ENCODE data around the gene SST. TPM values are rescaled to one million over a fixed set of nuclear protein-coding genes. Genes with fewer than 3 reads are reported as not detected.

SST gene
- polyA plus RNA-seq, 1 experiment = 0.15 TPM

GRCh38 chr3:187678726-187679268 is 8.6 kb upstream of the SST start:
- TF ChIP-seq, protein P1, sequence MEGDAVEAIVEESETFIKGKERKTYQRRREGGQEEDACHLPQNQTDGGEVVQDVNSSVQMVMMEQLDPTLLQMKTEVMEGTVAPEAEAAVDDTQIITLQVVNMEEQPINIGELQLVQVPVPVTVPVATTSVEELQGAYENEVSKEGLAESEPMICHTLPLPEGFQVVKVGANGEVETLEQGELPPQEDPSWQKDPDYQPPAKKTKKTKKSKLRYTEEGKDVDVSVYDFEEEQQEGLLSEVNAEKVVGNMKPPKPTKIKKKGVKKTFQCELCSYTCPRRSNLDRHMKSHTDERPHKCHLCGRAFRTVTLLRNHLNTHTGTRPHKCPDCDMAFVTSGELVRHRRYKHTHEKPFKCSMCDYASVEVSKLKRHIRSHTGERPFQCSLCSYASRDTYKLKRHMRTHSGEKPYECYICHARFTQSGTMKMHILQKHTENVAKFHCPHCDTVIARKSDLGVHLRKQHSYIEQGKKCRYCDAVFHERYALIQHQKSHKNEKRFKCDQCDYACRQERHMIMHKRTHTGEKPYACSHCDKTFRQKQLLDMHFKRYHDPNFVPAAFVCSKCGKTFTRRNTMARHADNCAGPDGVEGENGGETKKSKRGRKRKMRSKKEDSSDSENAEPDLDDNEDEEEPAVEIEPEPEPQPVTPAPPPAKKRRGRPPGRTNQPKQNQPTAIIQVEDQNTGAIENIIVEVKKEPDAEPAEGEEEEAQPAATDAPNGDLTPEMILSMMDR (IDR thresholded peaks at IDR 0.05; ENCODE audit: insufficient read depth, low read depth, low read length) = peak; percentile 76
- Histone ChIP-seq H3K36me3 (ENCODE audit: control insufficient read depth, insufficient read depth, low read length) (no peaks in the 10 kb centered on the region), H3K27me3 (ENCODE audit: control insufficient read depth, insufficient read depth, low read length) (peaks cover 2% of the 10 kb centered on the region), H3K4me3 (ENCODE audit: low read depth, low read length) (no peak overlapping the region)
- ChIA-PET POLR2A (no interaction called here), CTCF (interaction anchor here (0.5 to 11.0 kb wide), 64 partner anchors 9 to 1483 kb away, joined by 3 to 543 read pairs (median 6); partner anchors contain the start of genes MASP1, RPL39L, RTP2 and SST)
- no peak for DNase-seq (ENCODE audit: low read depth)

DNA sequence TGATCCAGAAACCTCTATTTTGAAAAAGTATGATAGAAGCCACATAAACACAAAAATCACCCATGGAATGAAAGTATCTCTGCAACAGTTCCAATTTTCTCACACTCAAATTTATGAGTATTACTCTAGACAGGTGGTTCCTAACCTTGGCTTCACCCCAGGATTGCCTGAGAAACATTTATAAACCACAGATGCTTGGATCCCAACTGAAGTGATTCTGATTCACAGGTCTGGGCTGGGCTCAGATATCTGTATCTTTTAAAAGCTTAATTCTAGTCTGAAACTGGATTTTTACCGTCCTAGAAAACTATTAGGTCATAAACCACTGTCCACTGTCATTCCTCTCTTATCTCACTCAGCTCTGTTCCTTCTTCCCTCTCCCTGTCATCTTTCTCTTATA is 7.4 kb upstream of the SST start:
- POLR2A ChIA-PET = interaction anchor here (0.7 kb wide), 2 partner anchors 458 to 1966 kb away, joined by 10 to 13 read pairs; no protein-coding TSS in a partner anchor
- Histone ChIP-seq H3K27me3 (ENCODE audit: control insufficient read depth, insufficient read depth, low read length) (peaks cover 2% of the 10 kb centered on the region), H3K4me3 (ENCODE audit: low read depth, low read length) (no peak overlapping the region), H3K36me3 (ENCODE audit: control insufficient read depth, insufficient read depth, low read length) (no peaks in the 10 kb centered on the region)
- TF ChIP-seq, protein P1 (IDR thresholded peaks at IDR 0.05; ENCODE audit: insufficient read depth, low read depth, low read length) = no peak
- DNase-seq (ENCODE audit: low read depth) = peak; percentile 80
- CTCF ChIA-PET = interaction anchor here (0.6 to 11.0 kb wide), 11 partner anchors 16 to 467 kb away, joined by 3 to 543 read pairs (median 17); no protein-coding TSS in a partner anchor

GRCh38 chr3:187673012-187673411 is 2.8 kb upstream of the SST start:
- TF ChIP-seq, protein P1 (IDR thresholded peaks at IDR 0.05; ENCODE audit: insufficient read depth, low read depth, low read length) = no peak
- CTCF ChIA-PET = interaction anchor here (0.6 to 4.7 kb wide), 4 partner anchors 43 to 353 kb away, joined by 3 to 59 read pairs (median 8); no protein-coding TSS in a partner anchor

GRCh38 chr3:187667526-187667925 is 2.7 kb downstream of the SST start:
- no peaks in the 10 kb centered on the region for H3K27me3 ChIP-seq (ENCODE audit: control insufficient read depth, insufficient read depth, low read length)
- ChIA-PET CTCF (interaction anchor here (1.1 to 3.7 kb wide), 2 partner anchors 12 to 348 kb away, joined by 5 to 16 read pairs; no protein-coding TSS in a partner anchor), POLR2A (no interaction called here)

More at GRCh38 chr3:187673012-187673411, 2.8 kb upstream of the SST start:
- no peak overlapping the region for H3K4me3 ChIP-seq (ENCODE audit: low read depth, low read length)
- H3K27me3 ChIP-seq (ENCODE audit: control insufficient read depth, insufficient read depth, low read length) = peaks cover 3% of the 10 kb centered on the region
- POLR2A ChIA-PET = no interaction called here
- H3K36me3 ChIP-seq (ENCODE audit: control insufficient read depth, insufficient read depth, low read length) = no peaks in the 10 kb centered on the region
- no peak for DNase-seq (ENCODE audit: low read depth)

GRCh38 chr3:187665764-187666402 is 4.3 kb downstream of the SST start:
- no peak for DNase-seq (ENCODE audit: low read depth)
- CTCF ChIA-PET = no interaction called here
- H3K36me3 ChIP-seq (ENCODE audit: control insufficient read depth, insufficient read depth, low read length) = no peaks in the 10 kb centered on the region
- POLR2A ChIA-PET = no interaction called here
- TF ChIP-seq, protein P1 (IDR thresholded peaks at IDR 0.05; ENCODE audit: insufficient read depth, low read depth, low read length) = no peak
- H3K4me3 ChIP-seq (ENCODE audit: low read depth, low read length) = no peak overlapping the region
- no peaks in the 10 kb centered on the region for H3K27me3 ChIP-seq (ENCODE audit: control insufficient read depth, insufficient read depth, low read length)

More at GRCh38 chr3:187667526-187667925, 2.7 kb downstream of the SST start:
- Histone ChIP-seq H3K36me3 (ENCODE audit: control insufficient read depth, insufficient read depth, low read length) (no peaks in the 10 kb centered on the region), H3K4me3 (ENCODE audit: low read depth, low read length) (no peak overlapping the region)
- TF ChIP-seq, protein P1 (IDR thresholded peaks at IDR 0.05; ENCODE audit: insufficient read depth, low read depth, low read length) = no peak
- DNase-seq (ENCODE audit: low read depth) = no peak
